GM12891 (cell line): ENCODE measurements around the gene LAMTOR4.

Experiments used
- DNase-seq: peaks from one replicate; pipeline ENCODE4 v3.0.0; 2011; ENCODE audit warnings: low spot score; ENCODE audit not compliant: insufficient read length
- FAIRE-seq: peaks from 2 replicates; lab custom pipeline; 2011; peaks lifted over from hg19 to GRCh38; lab: Jason Lieb, UNC
- PAX5 ChIP-seq: IDR thresholded peaks from 2 replicates; pipeline ENCODE4 v1.6.1; 2011; ENCODE audit warnings: low read length, moderate library complexity, mild to moderate bottlenecking; ENCODE audit not compliant: insufficient read depth, severe bottlenecking
- POLR2A ChIP-seq: IDR thresholded peaks from 2 replicates; pipeline ENCODE4 v1.6.1; 2011; ENCODE audit warnings: low read depth, low read length, control low read depth
- POLR2AphosphoS5 ChIP-seq: IDR thresholded peaks from 2 replicates; pipeline ENCODE4 v1.6.1; 2011; ENCODE audit warnings: low read depth, low read length, control low read depth
- POU2F2 ChIP-seq: IDR thresholded peaks from 2 replicates; pipeline ENCODE4 v1.6.1; 2011; ENCODE audit warnings: low read depth, mild to moderate bottlenecking, control low read depth, low read length, moderate library complexity
- SPI1 ChIP-seq: IDR thresholded peaks from 2 replicates; pipeline ENCODE4 v1.6.1; 2011; ENCODE audit warnings: low read depth, low read length, control low read depth
- TAF1 ChIP-seq: IDR thresholded peaks from 2 replicates; pipeline ENCODE4 v1.6.1; 2011; ENCODE audit warnings: low read depth, low read length, control low read depth

LAMTOR4 gene

GRCh38 chr7:100169147-100169850 lies 20.6 kb downstream of the LAMTOR4 start:
- DNase-seq (no peak), FAIRE-seq (no peak)
- no peak for TF ChIP-seq TAF1
- TF ChIP-seq SPI1: no peak
- no peak for TF ChIP-seq POLR2AphosphoS5
- TF ChIP-seq POU2F2: no peak
- TF ChIP-seq PAX5: no peak
- TF ChIP-seq POLR2A: no peak

GRCh38 chr7:100170101-100170897 lies 21.6 kb downstream of the LAMTOR4 start:
- FAIRE-seq: no peak
- no peak for DNase-seq
- no peak for TF ChIP-seq PAX5
- no peak for TF ChIP-seq SPI1

DNA sequence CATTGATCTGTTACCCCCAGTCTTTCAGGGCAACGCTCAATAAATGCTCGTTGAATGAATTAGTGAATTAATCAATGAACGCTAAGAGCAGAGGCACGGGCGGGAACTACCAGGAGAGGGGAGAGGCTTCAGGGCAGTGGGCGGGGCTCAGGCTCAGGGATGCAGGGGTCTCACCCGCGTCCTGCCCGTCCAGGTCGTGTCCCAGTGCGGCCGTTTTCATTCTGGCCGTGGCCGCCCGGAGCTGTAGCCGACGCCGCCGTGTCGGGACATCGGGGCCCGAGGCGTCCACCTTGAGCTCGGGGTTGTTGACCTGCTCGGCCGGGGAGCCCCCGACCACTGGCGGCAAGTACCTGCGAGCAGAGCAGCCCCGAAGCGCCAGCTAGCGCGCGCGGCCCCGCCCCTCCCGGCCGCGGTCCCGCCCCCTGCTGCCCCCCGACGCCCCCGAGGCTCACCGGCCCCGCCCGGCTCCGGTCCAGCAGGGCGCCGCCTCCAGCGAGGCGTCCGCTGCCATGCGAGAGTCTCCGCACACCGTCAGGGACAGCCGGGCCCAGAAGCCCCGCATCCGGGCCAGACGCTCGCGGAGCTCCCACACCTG lies 22.5 kb downstream of the LAMTOR4 start:
- FAIRE-seq: peak; percentile 9
- DNase-seq: no peak
- TF ChIP-seq PAX5: no peak
- no peak for TF ChIP-seq POLR2A
- no peak for TF ChIP-seq POLR2AphosphoS5
- no peak for TF ChIP-seq TAF1
- no peak for TF ChIP-seq SPI1
- no peak for TF ChIP-seq POU2F2

DNA sequence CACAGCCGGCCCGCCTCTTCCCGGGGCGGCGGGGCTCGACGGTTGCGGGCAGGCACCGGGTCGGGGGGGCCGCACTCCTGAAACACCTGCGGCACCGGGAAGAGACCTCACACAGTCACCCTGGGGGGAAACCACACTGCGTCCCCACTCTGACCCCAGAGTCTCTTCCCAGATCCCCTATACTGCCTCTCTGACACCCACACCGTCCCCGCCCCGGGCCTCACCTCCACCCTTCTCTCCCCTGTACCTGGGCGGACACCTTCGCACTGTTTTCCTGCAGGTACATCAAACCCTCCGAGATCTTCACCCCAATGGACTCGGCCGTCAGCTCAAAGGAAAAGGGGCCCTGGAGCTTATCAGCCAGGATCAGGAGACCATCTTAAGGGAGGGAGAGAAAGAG lies 23.1 kb downstream of the LAMTOR4 start:
- FAIRE-seq (no peak), DNase-seq (no peak)
- TF ChIP-seq TAF1 (no peak), POLR2AphosphoS5 (no peak), POLR2A (no peak), SPI1 (no peak), POU2F2 (no peak), PAX5 (no peak)

GRCh38 chr7:100173806-100174495 lies 25.2 kb downstream of the LAMTOR4 start:
- no peak for TF ChIP-seq TAF1
- TF ChIP-seq POLR2A: no peak
- TF ChIP-seq PAX5: no peak
- TF ChIP-seq POU2F2: no peak
- no peak for TF ChIP-seq POLR2AphosphoS5
- TF ChIP-seq SPI1: no peak
- DNase-seq (no peak), FAIRE-seq (no peak)

DNA sequence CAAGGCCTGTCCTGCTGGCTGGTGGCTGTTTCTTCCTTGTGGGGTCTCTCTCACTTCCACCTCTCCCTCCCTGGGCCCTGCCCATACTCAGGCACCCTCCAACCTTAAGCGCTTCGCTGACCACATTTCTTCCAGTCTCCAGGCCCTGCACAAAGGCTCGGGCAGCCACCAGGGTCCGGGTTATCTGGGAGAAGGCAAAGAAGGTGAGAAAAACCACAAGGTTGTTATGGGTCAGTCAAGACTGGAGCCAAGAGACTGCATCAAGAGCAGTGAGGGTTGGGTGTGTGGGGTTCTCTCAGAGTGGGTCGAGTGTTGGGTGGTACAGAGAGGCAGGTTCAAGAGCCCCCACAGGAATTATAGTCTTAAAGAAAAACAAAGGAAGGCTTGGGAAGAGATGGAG lies 25.9 kb downstream of the LAMTOR4 start:
- no peak for DNase-seq
- no peak for FAIRE-seq
- TF ChIP-seq POU2F2: no peak
- no peak for TF ChIP-seq PAX5
- TF ChIP-seq POLR2A: no peak
- no peak for TF ChIP-seq TAF1
- TF ChIP-seq SPI1: no peak
- no peak for TF ChIP-seq POLR2AphosphoS5

DNA sequence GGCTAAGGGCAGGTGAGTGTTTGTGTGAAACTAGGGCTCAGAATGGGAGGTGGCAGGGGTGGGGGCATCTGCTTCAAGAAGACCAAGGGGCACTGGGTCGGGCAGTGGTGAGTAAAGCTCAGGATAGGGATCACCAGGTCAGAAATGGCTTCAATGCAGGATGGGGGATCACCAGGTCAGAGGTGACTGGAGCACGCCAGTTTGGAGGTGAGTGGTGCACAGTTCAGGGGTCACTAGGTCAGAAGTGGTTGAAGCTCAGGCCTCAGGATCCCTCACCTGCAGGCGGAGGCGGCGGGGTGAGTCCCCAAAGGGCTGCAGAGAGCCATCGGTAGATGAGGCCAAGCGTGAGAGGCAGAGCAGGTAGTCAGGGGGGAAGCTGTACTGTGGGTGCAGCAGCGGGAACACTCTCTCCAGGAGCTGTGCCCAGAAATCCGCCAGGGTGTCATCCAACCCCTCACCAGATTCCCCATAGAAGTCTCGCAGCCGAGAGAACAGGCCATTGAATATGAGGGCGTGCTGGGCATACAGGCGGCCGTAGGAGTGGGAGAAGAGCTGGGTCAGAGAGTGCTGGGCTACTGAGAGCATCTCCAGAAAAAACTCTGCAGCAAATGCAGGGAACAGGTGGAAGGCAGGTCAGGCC lies 26.7 kb downstream of the LAMTOR4 start:
- FAIRE-seq (no peak), DNase-seq (no peak)
- TF ChIP-seq POU2F2 (no peak), POLR2AphosphoS5 (no peak), TAF1 (no peak), POLR2A (no peak), SPI1 (no peak)

DNA sequence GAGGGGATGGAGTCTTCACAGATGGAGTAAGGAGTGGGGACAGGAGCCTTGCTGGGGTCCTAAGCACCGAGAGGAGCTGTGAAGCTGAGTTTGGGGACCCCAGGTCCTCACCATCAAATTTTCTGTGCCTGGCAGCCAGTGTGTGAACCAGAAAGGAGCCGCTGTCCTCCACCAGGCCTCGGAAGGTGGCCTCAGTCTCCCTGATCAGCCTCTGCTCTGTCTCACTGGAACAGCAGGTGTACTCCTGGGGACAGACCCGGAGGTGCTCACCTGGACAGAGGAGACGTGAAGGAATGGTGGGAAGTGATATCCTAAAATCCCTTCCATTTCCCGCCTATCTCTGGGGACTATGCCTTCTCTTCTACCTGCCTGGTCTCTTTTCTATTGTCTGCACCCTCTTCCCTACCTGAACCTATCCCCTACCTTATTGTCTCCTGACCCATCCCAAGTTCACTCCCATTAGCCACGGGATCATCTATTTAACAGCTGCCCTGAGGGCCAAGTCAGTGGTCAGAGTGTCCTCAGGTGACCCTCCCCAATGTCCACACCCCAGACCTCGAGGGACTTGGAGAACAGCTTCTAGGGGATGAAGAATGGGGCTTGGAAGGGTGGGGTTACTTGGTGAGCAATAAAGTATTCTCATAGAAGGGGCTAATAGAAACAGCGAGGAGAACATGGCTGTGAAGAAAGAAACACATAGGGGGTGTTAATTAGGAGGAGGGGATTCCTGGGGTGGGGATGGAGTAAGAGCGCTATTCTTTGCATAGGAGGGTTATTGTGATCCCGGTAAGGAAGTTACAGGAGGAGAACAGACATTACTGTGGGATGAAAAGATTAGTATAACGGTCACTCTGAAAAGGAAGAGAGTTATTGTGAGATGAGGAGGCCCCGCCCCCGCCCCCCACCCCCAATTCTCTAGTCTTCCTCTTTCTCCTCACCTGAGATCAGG lies 27.7 kb downstream of the LAMTOR4 start:
- FAIRE-seq: no peak
- TF ChIP-seq POU2F2 (no peak), TAF1 (no peak), POLR2AphosphoS5 (no peak), SPI1 (no peak), PAX5 (no peak), POLR2A (no peak)
- DNase-seq: no peak
